GM18520 (cell line): Measurements from ENCODE around the gene RPP30.

Experiments
- ATAC-seq: cut with Tn5 transposase; IDR thresholded peaks from one replicate; pipeline ENCODE4 v1.9.1; 2021; ENCODE audit not compliant: unreplicated experiment

Gene RPP30

DNA sequence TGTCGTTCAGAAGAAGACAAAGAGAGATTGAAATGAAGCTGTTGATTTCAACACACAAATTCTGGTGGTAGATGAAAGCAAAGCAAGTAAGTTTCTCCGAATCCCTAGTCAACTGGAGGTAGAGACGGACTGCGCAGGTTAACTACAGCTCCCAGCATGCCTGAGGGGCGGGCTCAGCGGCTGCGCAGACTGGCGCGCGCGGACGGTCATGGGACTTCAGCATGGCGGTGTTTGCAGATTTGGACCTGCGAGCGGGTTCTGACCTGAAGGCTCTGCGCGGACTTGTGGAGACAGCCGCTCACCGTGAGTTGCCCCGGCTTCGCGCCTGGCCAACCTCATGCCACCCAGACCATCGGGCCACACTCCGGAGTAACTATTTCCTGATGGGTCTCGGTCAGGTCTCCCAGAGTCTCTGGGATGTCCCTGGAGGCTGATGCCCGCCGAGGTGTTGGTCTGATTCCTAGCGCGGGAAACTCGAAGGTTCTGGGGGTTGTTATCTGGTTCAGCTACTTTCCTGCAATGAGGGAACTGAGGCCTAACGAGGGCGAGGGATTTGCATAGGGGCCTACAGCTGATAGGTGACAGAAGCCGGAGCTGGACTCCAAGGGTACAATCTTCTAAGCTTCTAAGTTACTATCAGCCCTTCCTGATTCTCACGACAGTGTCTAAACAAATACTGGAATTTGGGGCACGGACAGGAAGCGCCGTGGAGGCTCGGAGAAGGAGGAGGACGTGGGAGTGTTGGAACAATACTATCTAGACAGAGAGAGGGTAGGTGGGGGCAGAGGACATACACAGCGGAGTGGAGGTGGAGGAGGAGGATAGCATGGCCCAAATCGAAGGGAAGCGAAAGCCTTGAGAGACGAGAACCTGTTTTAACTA is at the start of gene RPP30:
Gene RPP30, plus strand, starts transcription at position 209 of the 882 bp plus-strand sequence. Its CDS starts 13 bp downstream, at position 222.
- ATAC-seq: peak; percentile 96

DNA sequence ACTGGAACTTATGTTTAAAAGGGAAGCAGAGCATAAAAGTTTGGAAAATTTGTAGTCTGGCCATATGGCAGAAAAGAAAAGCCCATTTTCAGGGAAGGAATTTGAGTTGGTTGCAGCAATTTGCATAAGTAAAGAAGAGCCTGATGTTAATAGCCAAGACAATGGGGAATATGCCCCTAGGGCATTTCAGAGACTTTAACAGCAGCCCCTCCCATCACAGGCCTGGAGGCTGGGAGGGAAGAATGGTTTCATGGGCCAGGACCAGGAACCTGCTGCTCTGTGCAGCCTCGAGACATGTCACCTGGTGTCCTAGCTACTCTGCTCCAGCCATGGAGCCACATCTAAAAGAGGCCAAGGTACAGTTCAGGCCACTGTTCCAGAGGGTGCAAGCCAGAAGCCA is 49.3 kb upstream of the RPP30 start:
- ATAC-seq: no peak

GRCh38 chr10:90832111-90832510 is 39.7 kb upstream of the RPP30 start:
- ATAC-seq: no peak

DNA sequence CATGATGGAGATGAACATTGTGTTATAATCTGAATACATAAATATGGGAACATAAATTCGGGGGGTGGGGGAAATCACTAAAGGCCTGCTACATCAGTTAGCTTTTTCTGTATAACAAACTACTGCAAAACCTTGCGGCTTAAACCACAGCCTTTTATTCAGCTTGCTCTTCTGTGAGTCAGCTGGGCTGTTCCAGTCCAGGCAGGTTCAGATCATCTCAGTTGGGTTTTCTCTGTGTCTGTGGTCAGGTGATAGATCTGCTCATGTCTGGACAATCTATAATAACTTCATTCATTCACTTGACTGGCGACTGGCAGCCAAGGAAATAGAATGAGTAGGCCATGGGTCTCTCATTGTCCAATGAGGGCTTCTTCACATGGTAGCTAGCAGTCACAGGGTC is 37.4 kb upstream of the RPP30 start:
- ATAC-seq: no peak

- ATAC-seq: no peak
These were observed 34.3 kb upstream of the RPP30 start for GRCh38 chr10:90837486-90837885.

DNA sequence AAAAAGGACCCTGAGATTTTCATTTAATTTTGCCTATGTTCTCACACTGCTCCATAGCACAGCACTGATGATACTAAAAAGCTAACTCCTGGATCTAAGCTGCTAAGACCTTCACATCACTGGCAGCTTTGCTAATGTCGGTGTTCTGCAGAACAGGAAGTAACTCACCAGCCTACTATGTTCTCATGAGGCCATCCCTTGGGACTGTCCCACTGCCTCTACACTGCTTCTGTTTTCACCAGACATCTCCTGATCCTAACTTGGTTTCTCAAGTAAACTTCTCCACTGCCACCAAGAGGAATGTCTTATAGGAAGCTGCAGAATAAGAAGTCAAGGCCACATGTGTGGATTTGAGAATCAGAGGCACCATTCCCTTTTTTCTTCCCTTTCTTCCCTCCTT is 29.0 kb upstream of the RPP30 start:
- no peak for ATAC-seq

DNA sequence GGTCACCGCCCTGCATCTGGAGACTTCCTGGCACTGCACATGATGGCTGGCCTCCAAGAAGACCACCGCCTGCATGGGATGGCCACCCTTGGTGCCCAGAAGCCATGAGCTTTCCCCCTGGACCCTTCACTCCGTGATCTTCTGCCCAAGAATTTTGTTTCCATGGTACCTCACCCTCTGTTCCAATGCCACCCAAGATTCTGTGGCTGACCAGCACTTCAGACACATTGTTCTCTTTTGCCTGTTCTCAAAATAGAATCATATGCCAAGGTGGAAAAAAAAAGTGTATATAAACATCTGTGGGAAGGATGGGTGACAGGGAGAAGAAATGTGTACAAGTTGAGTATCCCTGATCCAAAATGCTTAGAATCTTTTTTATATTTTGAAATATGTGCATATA is 26.0 kb upstream of the RPP30 start:
- no peak for ATAC-seq

DNA sequence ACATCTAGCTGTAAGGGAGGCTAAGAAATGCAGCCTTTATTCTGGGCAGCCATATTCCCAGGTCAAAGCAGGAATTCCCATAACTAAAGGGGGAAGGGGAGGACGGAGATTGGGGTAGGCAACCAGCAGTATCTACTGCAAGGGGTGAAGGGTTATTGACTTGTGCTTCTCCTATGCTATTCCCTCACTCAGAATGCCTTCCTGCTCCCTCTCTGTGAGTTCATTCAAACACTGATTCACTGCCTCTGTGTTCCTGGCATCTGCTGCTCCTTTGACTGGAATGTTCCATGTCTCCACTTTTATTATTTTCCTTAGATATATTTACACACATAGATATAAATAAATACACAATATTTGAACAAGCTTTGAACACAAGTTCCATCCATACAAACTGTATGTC is 25.0 kb upstream of the RPP30 start:
- ATAC-seq: no peak

DNA sequence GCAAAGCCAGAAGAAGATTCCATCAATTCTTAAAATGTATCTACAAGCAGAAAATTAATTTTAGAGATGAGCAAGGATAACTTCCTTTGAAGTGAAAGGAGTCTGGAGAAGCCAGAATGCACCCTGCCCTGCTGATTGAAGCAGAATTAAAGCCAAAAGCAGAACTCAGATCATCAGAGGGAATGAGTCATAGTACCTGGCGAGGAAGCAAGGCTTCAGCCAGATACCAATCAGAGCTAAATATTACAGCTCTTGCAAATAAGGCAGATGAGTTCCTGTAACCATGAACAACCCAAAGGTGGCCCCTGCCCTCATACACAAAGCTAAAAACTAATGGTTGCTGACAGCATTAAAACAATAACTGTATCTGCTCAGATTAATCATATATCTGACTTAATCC is 24.3 kb upstream of the RPP30 start:
- ATAC-seq: no peak

- ATAC-seq: no peak
These were observed 21.6 kb upstream of the RPP30 start for GRCh38 chr10:90849956-90850749.

DNA sequence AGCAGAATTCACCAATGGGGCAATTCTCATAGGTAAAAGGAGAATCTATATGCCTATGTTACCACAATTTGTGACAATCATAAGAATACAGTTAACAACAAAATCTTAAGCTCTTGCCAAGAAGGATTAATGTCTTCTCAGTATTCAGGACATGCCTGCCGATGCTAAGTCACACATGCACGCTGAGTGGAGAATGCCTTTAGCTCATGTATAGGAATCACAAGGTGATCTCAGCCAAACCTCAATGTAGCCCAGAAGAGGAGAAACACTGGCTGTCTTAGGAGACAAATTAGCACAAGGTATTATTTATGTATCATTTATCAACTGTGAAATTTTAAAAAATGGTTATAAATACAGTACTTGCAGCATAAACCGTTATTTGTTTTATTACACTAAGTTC is 16.6 kb upstream of the RPP30 start:
- no peak for ATAC-seq

DNA sequence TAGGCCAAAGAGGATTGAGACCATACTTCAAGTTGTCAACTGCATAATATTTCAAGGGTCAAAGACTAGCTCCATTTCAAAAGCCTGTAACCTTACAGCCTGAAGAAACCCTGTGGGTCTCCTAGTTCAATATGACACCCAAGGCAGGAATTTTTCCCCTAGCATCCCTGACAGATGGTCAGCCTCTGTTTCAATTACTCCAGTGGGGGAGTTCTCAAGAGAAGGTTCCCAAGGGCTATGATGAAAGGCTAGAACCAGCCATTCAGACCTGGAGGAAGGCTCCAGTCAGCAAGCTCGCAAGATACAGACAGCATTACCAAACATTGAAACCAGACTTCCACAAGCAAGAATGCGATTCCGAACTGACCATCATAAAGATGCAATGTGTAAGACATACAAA is 15.5 kb upstream of the RPP30 start:
- ATAC-seq: no peak

DNA sequence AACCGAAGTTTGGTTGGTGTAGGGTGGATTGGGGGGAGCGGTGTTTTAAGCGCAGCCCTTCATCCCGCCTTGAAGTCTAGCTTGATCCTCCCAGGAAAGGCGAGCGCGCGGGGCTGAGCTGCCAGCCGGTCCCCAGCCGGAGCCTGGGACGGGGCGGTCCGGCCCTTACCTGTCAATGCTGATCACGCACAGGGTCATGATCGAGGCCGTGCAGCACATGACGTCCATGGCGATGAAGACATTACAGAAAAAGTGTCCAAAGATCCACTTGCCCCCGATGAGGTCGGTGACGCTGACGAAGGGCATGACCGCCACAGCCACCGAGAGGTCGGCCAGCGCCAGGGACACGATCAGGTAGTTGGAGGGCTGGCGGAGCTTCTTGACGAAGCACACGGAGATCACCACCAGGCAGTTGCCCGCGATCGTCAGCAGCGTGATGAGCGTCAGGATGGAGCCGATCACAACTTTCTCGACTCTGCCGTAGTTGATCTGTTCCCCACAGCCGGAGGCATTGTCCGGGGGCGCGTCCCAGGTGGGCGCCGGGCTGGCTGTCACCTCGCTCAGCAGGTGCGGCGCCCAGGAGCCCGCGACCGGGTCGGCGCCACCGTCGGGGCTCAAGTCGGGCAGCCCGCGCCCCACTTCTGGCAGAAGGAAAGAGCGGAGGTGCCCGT is 14.7 kb upstream of the RPP30 start:
- ATAC-seq: no peak

- ATAC-seq: peak; percentile 52
These were observed 13.9 kb upstream of the RPP30 start, which contains the start of gene HTR7 for GRCh38 chr10:90857635-90858460. TSS of gene HTR7 (minus strand) at chr10:90858039. CDS start at chr10:90857671, 368 bp downstream.

GRCh38 chr10:90858461-90858968 is 13.3 kb upstream of the RPP30 start:
- ATAC-seq: no peak

DNA sequence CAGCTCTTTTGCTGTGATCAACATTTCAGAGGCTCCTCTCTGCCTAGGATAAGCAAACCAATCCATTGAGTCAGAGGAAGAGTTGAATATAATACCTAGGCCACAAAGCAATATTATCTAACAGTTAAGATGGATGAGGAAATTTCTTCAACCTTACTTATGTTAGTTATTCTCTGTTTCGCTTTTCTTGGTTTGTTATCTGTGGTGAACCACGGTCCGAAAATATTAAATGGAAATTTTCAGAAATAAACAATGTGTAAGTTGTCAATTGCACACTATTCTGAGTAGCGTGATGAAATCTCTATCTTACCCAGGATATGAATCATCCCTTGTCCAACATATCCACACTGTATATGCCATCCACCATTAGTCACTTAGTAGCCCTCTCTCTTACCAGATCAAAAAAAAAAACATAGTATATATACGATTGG is 12.4 kb upstream of the RPP30 start:
- no peak for ATAC-seq

GRCh38 chr10:90860790-90861189 is 11.0 kb upstream of the RPP30 start:
- ATAC-seq: no peak

DNA sequence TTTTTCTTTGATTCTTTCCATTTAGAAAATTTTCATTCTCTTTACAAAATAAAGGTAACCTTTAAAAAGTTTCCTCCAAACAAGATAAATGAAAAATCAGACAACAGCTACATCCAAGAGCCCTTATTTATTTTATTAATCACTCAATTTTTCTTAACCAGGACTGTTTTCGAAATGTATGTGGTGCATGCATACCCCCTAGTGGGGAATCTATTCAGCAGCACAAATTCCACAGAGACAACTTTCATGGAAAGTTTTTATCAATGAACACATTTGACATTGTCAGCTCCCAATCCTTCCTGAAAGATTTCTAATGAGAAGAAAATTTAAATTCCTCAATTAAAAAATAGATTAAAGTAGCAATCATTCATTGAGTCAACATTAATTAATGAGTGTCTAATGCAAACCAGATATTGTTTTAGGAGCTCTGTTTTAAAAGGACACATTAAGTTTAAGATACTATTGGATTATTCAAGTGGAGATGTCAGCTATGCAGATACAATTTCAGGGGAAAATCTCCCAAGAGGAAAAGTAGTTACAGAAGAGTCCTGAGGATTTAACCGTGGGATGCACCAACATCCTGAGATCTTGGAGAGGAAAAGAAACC is 8.8 kb upstream of the RPP30 start:
- no peak for ATAC-seq

- no peak for ATAC-seq
These were observed 6.4 kb upstream of the RPP30 start for GRCh38 chr10:90865401-90865800.

- no peak for ATAC-seq
These were observed 5.7 kb upstream of the RPP30 start for GRCh38 chr10:90866050-90866598.
